ENCODE measurements around the gene RUNX2. TPM values are rescaled to one million over a fixed set of nuclear protein-coding genes. Genes with fewer than 3 reads are reported as not detected.
A peak's percentile ranks its signal among the peaks of the same experiment; 100 is the strongest.

RUNX2 gene
- total RNA-seq, 1 experiment from 2014 or later, result 3.8 TPM

DNA sequence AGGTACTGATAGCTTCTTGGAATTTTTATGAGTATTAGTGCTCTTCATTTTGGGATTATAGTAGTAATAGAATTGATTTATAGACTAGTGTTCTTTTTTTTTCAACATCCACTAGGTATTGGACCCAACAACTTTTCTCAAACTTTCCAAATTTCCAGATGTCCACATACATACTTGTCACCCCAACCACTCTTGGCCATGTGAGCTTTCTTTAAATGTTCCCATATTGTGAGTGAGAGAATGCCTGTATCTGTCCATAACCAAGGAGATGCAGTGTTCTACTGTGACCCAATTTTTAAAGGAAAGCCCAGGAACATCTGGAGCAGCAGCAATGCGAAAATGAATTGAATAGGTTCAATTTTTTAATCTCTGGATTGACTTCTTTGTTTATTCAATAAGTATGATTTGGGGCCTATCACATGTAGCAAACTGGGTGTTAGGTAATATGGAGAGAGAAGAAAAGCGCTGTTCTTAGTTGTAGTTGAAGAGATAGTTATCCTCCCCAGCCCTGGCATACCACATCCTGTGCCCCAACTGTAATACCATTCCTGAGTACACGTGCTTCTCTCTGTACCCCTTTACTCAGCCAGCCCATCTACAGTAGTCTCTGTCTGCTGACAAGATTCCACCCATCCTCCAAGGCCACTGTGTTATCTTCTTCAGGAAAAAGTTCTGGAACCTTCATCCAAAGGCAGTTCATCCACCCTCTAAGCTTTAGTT is 166.4 kb downstream of the RUNX2 start:
- H3K9me2 ChIP-seq (replicated peaks; ENCODE audit: low read length), result no peaks in the 10 kb centered on the region
- H3F3A ChIP-seq (ENCODE audit: low read length, unreplicated experiment), result no peaks in the 10 kb centered on the region
- H3K9ac ChIP-seq (ENCODE audit: low read length), result no peak overlapping the region
- no peak for DNase-seq
- no peak overlapping the region for H2AFZ ChIP-seq (ENCODE audit: low read length)
- no peak for ATAC-seq
- H3K4me1 ChIP-seq (ENCODE audit: insufficient read depth, low read length), result peaks cover 13% of the 10 kb centered on the region
- H3K27me3 ChIP-seq (ENCODE audit: low read length), result no peaks in the 10 kb centered on the region
- peak overlapping the region; percentile 66 for H3K27ac ChIP-seq (ENCODE audit: low read length)
- H3K4me2 ChIP-seq (ENCODE audit: low read length), result peak overlapping the region; percentile 23; the same call in 1 of the 2 replicates
- no peaks in the 10 kb centered on the region for H4K20me1 ChIP-seq (ENCODE audit: low read length)
- ChIA-PET POLR2A (ENCODE audit: unreplicated experiment) (no interaction called here), CTCF (no interaction called here)
- no peaks in the 10 kb centered on the region for H3K9me3 ChIP-seq (ENCODE audit: low read length)
- intact Hi-C loops (cut with micrococcal nuclease), result no loop called here
- no peaks in the 10 kb centered on the region for H3K79me2 ChIP-seq (ENCODE audit: low read length)
- BruUV-seq (replicated peaks), result no TSS peak
- TF ChIP-seq, protein P1, sequence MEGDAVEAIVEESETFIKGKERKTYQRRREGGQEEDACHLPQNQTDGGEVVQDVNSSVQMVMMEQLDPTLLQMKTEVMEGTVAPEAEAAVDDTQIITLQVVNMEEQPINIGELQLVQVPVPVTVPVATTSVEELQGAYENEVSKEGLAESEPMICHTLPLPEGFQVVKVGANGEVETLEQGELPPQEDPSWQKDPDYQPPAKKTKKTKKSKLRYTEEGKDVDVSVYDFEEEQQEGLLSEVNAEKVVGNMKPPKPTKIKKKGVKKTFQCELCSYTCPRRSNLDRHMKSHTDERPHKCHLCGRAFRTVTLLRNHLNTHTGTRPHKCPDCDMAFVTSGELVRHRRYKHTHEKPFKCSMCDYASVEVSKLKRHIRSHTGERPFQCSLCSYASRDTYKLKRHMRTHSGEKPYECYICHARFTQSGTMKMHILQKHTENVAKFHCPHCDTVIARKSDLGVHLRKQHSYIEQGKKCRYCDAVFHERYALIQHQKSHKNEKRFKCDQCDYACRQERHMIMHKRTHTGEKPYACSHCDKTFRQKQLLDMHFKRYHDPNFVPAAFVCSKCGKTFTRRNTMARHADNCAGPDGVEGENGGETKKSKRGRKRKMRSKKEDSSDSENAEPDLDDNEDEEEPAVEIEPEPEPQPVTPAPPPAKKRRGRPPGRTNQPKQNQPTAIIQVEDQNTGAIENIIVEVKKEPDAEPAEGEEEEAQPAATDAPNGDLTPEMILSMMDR (conservative IDR thresholded peaks at IDR 0.05; ENCODE audit: low read depth, low read length), result no peak
- TF ChIP-seq EZH2phosphoT487 (IDR thresholded peaks at IDR 0.05; ENCODE audit: borderline replicate concordance, low read length) (no peak), EZH2 (IDR thresholded peaks at IDR 0.05; ENCODE audit: low read length, unreplicated experiment) (no peak)
- peaks cover 15% of the 10 kb centered on the region for H3K36me3 ChIP-seq (ENCODE audit: low read depth, low read length)
- H3K4me3 ChIP-seq (ENCODE audit: low read length), result no peak overlapping the region

DNA sequence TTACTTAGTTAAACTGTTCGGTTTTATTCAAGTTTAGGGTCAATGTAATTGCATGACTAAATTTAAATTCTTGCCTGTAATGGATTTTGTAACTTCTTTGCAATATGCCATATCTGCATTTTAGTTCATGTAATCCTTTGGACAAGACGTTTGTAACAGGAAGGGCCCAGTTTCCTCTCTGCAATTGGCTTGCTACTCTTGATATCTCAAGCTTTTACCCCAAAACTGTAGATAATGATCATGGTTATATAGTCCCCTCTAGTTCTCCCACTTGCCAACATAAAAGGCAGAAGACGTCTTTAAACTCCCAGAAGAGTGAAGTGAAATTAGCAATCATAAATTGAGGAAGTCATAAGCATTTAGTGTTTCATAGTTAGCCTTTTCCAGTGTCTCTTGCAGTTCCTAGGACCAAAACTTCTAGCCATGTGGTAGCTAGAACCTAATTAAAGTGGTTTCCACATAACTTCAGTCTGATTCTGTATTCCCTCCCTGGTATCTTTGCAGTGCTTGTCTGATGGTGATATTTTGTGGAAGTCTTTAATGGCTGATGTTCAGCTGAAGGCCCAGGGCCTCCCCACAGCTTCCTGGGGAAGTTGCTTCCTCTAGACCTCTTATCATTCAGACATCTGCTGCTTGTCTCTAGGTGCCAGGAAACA is 167.4 kb downstream of the RUNX2 start:
- ChIA-PET CTCF (no interaction called here), POLR2A (ENCODE audit: unreplicated experiment) (no interaction called here)
- no peaks in the 10 kb centered on the region for H3F3A ChIP-seq (ENCODE audit: low read length, unreplicated experiment)
- no peak for DNase-seq
- no peak overlapping the region for H3K4me2 ChIP-seq (ENCODE audit: low read length)
- no peak overlapping the region for H3K9ac ChIP-seq (ENCODE audit: low read length)
- no peak overlapping the region for H3K27ac ChIP-seq (ENCODE audit: low read length)
- TF ChIP-seq, protein P1 (conservative IDR thresholded peaks at IDR 0.05; ENCODE audit: low read depth, low read length), result no peak
- no peak for TF ChIP-seq EZH2 (IDR thresholded peaks at IDR 0.05; ENCODE audit: low read length, unreplicated experiment)
- no peak for ATAC-seq
- H3K79me2 ChIP-seq (ENCODE audit: low read length), result no peaks in the 10 kb centered on the region
- no TSS peak for BruUV-seq (replicated peaks)
- H3K4me1 ChIP-seq (ENCODE audit: insufficient read depth, low read length), result peaks cover 13% of the 10 kb centered on the region
- no peaks in the 10 kb centered on the region for H3K27me3 ChIP-seq (ENCODE audit: low read length)
- H3K9me2 ChIP-seq (replicated peaks; ENCODE audit: low read length), result no peaks in the 10 kb centered on the region
- no peaks in the 10 kb centered on the region for H4K20me1 ChIP-seq (ENCODE audit: low read length)
- H3K36me3 ChIP-seq (ENCODE audit: low read depth, low read length), result peaks cover 15% of the 10 kb centered on the region
- intact Hi-C loops (cut with micrococcal nuclease), result no loop called here
- H3K9me3 ChIP-seq (ENCODE audit: low read length), result no peaks in the 10 kb centered on the region
- H3K4me3 ChIP-seq (ENCODE audit: low read length), result no peak overlapping the region
- no peak overlapping the region for H2AFZ ChIP-seq (ENCODE audit: low read length)

DNA sequence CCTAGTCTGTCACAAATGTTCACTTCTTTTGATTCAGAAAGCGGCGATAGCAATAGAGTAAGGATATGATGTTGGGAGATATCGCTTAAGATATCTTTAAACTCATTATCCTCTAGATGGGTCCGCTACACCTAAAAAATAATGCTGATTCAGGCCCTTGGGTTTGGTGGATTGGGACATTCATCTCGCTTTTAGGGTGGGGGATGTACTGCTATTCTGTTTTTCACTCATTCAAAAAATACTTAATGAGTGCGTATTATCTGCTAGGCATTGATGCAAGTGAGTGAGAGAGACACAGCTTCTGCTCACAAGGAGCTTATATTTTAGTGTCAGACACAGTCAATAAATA is 167.9 kb downstream of the RUNX2 start:
- Histone ChIP-seq H3F3A (ENCODE audit: low read length, unreplicated experiment) (no peaks in the 10 kb centered on the region), H3K9ac (ENCODE audit: low read length) (no peak overlapping the region), H3K9me3 (ENCODE audit: low read length) (no peaks in the 10 kb centered on the region), H3K9me2 (replicated peaks; ENCODE audit: low read length) (no peaks in the 10 kb centered on the region), H3K4me2 (ENCODE audit: low read length) (no peak overlapping the region), H3K27ac (ENCODE audit: low read length) (no peak overlapping the region), H3K4me1 (ENCODE audit: insufficient read depth, low read length) (peaks cover 13% of the 10 kb centered on the region), H4K20me1 (ENCODE audit: low read length) (no peaks in the 10 kb centered on the region), H3K27me3 (ENCODE audit: low read length) (no peaks in the 10 kb centered on the region), H3K36me3 (ENCODE audit: low read depth, low read length) (peaks cover 15% of the 10 kb centered on the region), H3K79me2 (ENCODE audit: low read length) (no peaks in the 10 kb centered on the region), H3K4me3 (ENCODE audit: low read length) (no peak overlapping the region), H2AFZ (ENCODE audit: low read length) (no peak overlapping the region)
- DNase-seq (no peak), ATAC-seq (no peak)
- intact Hi-C loops (cut with micrococcal nuclease), result no loop called here
- CTCF ChIA-PET, result no interaction called here
- POLR2A ChIA-PET (ENCODE audit: unreplicated experiment), result no interaction called here
- TF ChIP-seq, protein P1 (conservative IDR thresholded peaks at IDR 0.05; ENCODE audit: low read depth, low read length), result no peak
- no peak for TF ChIP-seq EZH2phosphoT487 (IDR thresholded peaks at IDR 0.05; ENCODE audit: borderline replicate concordance, low read length)
- TF ChIP-seq EZH2 (IDR thresholded peaks at IDR 0.05; ENCODE audit: low read length, unreplicated experiment), result no peak
- no TSS peak for BruUV-seq (replicated peaks)

Data from PC-3 (cell line).